PFSK-1 (cell line): ENCODE data around the gene RALGPS1.

ENCODE experiments used
- FOXP2 ChIP-seq: optimal IDR thresholded peaks from 2 replicates; pipeline ENCODE3; 2011; ENCODE audit warnings: borderline replicate concordance, control low read depth, inconsistent platforms; ENCODE audit not compliant: insufficient read depth; ENCODE audit errors: extremely low read length, extremely low read depth
- POLR2AphosphoS5 ChIP-seq: IDR thresholded peaks from 2 replicates; pipeline ENCODE4 v1.6.1; 2012; ENCODE audit warnings: low read depth, mild to moderate bottlenecking, control low read depth, low read length, moderate library complexity
- REST ChIP-seq, 2 experiments: IDR thresholded peaks; 2 replicates each; pipeline versions ENCODE4 v1.6.1 to v1.8.0; 2011 to 2012; ENCODE audit warnings: low read depth in 2 of 2, low read length in 2 of 2, control low read depth in 1 of 2, inconsistent platforms in 1 of 2, mild to moderate bottlenecking in 1 of 2, moderate library complexity in 1 of 2; ENCODE audit not compliant: insufficient read depth in 1 of 2
- SIN3A ChIP-seq: IDR thresholded peaks from 2 replicates; pipeline ENCODE4 v1.6.1; 2012; ENCODE audit warnings: mild to moderate bottlenecking, low read length, moderate library complexity, borderline replicate concordance; ENCODE audit not compliant: insufficient read depth
- TAF1 ChIP-seq: IDR thresholded peaks from 2 replicates; pipeline ENCODE4 v1.6.1; 2012; ENCODE audit warnings: low read length, control low read depth, borderline replicate concordance; ENCODE audit not compliant: insufficient read depth

RALGPS1 gene

GRCh38 chr9:127128341-127129072 lies 213.9 kb downstream of the RALGPS1 start:
- TF ChIP-seq SIN3A: no peak
- TF ChIP-seq REST (IDR thresholded peaks at IDR 0.05; ENCODE audit: insufficient read depth in 1 of 2, low read depth in 2 of 2, low read length in 2 of 2): no peak
- TF ChIP-seq FOXP2: no peak
- no peak for TF ChIP-seq TAF1

DNA sequence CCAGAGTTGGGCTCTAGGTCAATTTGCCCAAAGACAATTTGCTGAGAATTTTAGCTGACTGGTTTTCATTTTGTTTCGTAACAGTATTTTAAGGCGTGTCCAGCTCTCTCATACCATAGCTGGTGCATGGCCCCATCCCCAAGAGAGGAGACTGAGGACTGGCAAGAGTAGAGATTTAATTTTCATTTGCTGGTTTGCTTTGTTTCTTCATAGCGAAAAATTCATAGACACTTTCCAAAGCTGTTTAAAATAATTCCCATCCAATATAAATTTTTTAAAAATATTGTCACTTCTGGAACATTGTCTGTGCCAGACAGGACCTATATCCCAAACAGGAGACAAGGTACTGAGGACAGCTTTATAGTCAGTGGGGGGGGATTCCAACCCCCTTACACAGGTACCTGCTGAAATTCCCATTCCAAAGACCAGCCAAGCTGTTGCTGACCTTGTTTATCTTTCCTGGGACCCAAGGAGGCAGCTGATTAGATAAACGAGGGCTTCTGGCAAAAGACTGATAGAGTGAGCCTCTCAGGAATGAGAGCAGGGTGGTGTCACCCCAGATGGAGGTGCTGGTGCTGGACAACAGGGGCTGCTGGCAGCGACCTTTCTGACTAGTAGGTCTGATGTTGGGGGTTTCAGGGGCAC lies 214.6 kb downstream of the RALGPS1 start:
- TF ChIP-seq REST (IDR thresholded peaks at IDR 0.05; ENCODE audit: insufficient read depth in 1 of 2, low read depth in 2 of 2, low read length in 2 of 2) (no peak), TAF1 (no peak), POLR2AphosphoS5 (no peak), SIN3A (no peak), FOXP2 (no peak)

DNA sequence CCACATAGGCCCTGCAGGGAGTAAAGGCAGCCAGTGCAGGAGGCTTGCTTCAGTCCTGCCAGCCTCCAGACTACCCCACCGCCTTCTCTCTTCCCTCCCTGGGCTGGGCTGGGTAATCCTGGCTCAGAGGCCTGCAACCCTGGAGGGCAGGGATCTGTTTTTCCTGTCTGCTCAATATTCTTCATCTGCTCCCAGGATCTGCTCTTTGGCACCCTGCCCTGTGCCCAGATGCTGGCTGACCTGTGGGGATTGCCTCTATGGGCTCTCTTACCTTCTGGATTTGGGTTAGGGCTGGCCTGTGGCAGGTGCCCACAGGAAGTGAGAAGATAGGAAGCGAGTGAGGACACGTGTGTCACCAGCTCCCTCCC lies 215.1 kb downstream of the RALGPS1 start:
- TF ChIP-seq REST (IDR thresholded peaks at IDR 0.05; ENCODE audit: insufficient read depth in 1 of 2, low read depth in 2 of 2, low read length in 2 of 2) (no peak), SIN3A (no peak), FOXP2 (no peak), POLR2AphosphoS5 (no peak), TAF1 (no peak)

DNA sequence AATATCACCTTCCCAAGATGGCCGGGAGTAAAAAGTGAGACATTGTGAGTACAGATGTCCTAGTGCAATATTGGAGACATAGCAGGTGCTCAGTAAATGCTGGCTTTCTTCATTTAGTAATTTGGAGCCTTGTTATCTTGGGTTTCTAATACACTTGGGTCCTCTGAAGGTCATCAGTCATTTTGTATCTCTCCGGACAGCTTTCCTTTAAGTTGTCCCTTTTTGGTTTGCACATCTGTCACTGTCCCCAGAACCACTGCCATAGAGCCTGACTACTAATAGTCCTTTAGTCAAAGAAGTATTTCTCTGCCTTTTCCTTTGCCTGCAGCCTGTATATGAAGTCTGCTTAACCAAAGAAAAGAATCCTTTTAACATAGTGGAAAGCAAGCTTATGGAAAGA lies 215.7 kb downstream of the RALGPS1 start:
- TF ChIP-seq REST (IDR thresholded peaks at IDR 0.05; ENCODE audit: insufficient read depth in 1 of 2, low read depth in 2 of 2, low read length in 2 of 2): no peak
